Measurements from ENCODE around the gene PRIMA1.

The PRIMA1 gene

DNA sequence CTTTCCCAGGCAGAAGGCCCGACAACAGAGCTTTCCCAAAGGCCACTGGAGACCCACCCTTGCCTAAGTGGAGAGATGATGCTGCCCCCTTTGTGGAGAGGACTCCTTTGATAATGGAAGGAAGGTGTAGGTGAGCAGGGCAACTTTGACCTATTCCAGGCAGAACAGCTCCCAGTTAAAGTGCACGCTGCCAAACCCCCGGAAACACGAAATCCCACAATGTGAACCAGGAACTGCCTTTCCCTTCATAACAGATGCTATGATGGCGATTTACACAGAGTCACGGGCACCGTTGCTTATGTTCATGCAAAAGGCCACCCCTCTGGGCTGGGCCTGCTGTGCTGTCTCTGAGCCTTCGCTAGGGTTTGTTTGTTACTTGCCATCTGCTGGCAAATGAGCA is 34.6 kb downstream of the PRIMA1 start:
- H3K4me3 ChIP-seq (ENCODE audit: low read length) = no peak overlapping the region
- no peak for TF ChIP-seq ZNF274 (IDR thresholded peaks at IDR 0.05; ENCODE audit: low read depth, low read length)

DNA sequence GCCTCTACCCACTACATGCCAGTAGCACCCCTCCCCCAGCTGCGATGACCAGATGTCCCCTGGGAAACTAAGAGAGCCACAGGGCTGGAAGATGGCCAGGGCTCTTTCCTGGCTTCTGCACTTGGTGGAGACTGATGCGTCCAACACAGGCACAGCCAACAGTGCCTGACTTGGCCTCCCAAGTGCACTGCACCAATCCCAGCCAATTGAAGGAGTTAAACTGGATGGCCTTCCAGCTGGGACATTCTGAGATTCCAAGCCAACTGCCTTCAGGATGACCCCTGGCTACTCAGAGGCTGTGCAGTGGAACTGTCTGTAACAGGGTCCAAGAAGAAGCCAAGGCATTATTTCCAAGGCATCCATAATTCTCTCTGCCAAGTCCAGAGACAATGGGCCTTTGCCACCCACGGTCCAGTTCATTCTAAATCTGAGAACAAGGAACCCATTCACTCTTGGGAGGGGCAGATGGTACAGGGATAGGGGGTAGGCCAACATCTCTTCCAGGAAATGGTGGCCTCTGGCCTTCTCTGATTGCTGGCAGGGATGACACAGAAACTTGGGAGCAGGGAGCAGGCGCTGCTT is 35.2 kb downstream of the PRIMA1 start:
- no peak for TF ChIP-seq ZNF274 (IDR thresholded peaks at IDR 0.05; ENCODE audit: low read depth, low read length)

GRCh38 chr14:93751946-93752655 is 36.2 kb downstream of the PRIMA1 start:
- H3K4me3 ChIP-seq (ENCODE audit: low read length) = no peak overlapping the region
- TF ChIP-seq ZNF274 (IDR thresholded peaks at IDR 0.05; ENCODE audit: low read depth, low read length) = no peak

More for the DNA sequence above, 35.2 kb downstream of the PRIMA1 start:
- H3K4me3 ChIP-seq (ENCODE audit: low read length) = no peak overlapping the region

- no peak for TF ChIP-seq ZNF274 (IDR thresholded peaks at IDR 0.05; ENCODE audit: low read depth, low read length)
- no peak overlapping the region for H3K4me3 ChIP-seq (ENCODE audit: low read length)
Observed at GRCh38 chr14:93749076-93749420, 39.2 kb downstream of the PRIMA1 start.

GRCh38 chr14:93748208-93749075 is 39.8 kb downstream of the PRIMA1 start:
- no peak overlapping the region for H3K4me3 ChIP-seq (ENCODE audit: low read length)
- no peak for TF ChIP-seq ZNF274 (IDR thresholded peaks at IDR 0.05; ENCODE audit: low read depth, low read length)

DNA sequence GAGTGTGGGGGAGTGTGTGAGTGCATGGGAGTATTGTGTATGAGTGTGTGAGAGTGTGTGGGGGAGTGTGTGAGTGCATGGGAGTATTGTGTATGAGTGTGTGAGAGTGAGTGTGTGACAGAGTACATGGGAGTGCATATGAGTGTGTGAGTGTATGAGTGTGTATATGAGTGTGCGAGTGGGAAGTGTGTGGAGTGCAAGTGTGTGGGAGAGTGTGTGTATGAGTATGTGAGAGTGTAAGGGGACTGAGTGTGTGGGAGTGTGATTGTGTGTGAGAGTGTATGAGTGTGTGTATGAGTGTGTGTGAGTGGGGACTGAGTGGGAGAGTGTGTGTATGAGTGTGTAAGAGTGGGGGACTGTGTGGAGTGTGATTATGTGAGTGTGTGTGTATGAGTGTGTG is 40.7 kb downstream of the PRIMA1 start:
- no peak for TF ChIP-seq ZNF274 (IDR thresholded peaks at IDR 0.05; ENCODE audit: low read depth, low read length)

GRCh38 chr14:93747102-93747501 is 41.2 kb downstream of the PRIMA1 start:
- H3K4me3 ChIP-seq (ENCODE audit: low read length) = no peak overlapping the region

More for the DNA sequence above, 40.7 kb downstream of the PRIMA1 start:
- no peak overlapping the region for H3K4me3 ChIP-seq (ENCODE audit: low read length)

GRCh38 chr14:93745603-93746273 is 42.5 kb downstream of the PRIMA1 start:
- no peak for TF ChIP-seq ZNF274 (IDR thresholded peaks at IDR 0.05; ENCODE audit: low read depth, low read length)
- no peak overlapping the region for H3K4me3 ChIP-seq (ENCODE audit: low read length)

More at GRCh38 chr14:93747102-93747501, 41.2 kb downstream of the PRIMA1 start:
- no peak for TF ChIP-seq ZNF274 (IDR thresholded peaks at IDR 0.05; ENCODE audit: low read depth, low read length)

DNA sequence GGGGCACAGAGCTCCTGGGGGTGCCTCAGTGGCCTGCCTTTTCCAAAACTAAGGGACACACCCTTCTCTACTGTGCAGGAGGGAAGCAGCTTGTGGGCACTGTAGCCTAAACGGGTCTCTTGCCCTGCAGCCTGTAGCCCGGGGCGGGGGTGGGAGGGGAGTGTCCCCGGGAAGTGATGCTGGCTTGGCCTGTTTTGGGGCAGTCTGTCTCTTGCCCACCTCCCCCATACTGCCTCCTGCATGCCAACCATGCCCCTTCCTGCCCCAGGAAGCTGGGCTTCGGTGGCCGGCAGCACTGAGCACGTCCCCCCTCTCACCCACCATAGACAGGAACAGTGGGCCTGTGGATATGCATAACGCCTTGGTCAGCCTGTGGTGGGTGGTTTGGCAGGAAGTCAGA is 43.4 kb downstream of the PRIMA1 start:
- TF ChIP-seq ZNF274 (IDR thresholded peaks at IDR 0.05; ENCODE audit: low read depth, low read length) = no peak
- no peak overlapping the region for H3K4me3 ChIP-seq (ENCODE audit: low read length)

DNA sequence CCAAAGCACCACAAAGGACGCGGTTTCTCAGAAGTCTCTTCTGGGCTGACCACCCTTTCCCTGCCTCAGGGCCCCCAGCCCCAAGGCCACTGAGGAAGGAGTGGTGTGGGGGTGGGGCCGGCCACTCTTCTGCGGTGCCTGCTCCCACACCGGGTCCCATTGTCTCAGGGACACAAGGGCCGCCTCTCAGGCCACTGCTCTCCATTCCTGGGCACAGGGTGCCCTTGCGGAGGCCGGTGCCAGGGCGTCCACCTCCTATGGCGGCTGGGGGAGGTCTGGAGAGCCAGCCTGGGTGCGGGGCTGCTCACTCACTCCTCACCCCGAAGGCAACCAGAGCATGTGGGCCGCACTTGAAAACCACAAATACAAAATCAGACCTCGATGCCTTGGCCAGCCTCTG is 44.1 kb downstream of the PRIMA1 start:
- TF ChIP-seq ZNF274 (IDR thresholded peaks at IDR 0.05; ENCODE audit: low read depth, low read length) = no peak
- H3K4me3 ChIP-seq (ENCODE audit: low read length) = no peak overlapping the region

DNA sequence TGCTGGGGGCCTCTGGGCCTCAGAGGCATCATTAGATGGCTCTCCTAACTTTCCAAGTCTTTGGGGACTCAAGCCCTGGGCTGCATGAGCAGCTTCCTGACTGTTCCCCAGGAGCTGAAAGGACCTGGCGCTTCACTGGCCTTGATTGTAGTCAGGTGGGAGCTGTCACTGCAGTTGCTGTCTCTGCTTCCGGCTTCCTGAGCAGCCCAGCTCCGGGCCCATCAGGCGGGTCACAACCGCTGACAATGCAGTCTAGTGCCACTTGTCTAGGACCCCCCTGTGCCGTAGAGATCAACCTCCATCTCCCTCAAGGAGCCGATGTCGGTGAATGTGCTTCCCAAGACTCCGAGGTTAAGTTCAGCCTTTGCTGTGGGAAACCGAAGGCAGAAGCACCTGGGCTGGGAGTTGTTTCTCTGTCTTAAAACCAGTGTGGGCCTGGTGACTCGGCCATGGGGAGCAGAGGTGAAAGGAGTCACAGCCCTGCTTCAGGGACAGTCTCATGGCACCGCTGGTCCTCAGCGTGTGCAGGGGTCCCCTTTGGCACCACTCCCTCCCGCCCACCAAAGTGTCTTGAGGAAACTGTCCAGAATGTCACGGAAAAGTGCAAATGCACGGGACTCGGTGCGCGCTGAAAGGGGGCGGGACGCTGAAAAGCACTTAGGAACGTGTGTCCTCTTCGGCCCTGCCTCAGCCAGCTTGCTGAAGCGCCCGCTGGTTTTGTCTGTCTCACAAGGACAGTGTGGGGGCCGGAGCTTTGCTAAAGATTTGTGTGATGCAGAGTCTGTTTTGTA is 44.8 kb downstream of the PRIMA1 start:
- TF ChIP-seq ZNF274 (IDR thresholded peaks at IDR 0.05; ENCODE audit: low read depth, low read length) = no peak
- no peak overlapping the region for H3K4me3 ChIP-seq (ENCODE audit: low read length)

DNA sequence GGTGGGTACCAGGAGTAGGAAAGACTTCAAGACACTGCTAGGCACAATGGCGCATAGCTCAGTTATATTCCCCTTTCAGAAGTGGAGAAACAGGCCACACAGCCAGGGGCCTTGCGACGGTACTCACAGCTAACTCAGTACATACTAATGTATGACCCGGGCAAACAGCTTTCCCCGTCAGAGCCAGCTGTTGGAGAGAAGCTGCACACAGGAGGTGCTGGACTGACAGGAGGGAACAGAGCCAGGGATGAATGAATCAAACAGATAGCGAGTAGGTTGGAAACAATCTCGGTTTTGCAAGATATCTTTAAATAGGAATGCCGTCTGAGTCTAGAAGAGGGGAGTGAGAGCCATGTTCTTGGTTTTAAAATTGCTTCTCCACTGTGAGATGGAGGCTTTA is 45.5 kb downstream of the PRIMA1 start:
- no peak for TF ChIP-seq ZNF274 (IDR thresholded peaks at IDR 0.05; ENCODE audit: low read depth, low read length)
- no peak overlapping the region for H3K4me3 ChIP-seq (ENCODE audit: low read length)

- TF ChIP-seq ZNF274 (IDR thresholded peaks at IDR 0.05; ENCODE audit: low read depth, low read length) = no peak
Observed at GRCh38 chr14:93741556-93742230, 46.6 kb downstream of the PRIMA1 start.

More at GRCh38 chr14:93741556-93742230, 46.6 kb downstream of the PRIMA1 start:
- no peak overlapping the region for H3K4me3 ChIP-seq (ENCODE audit: low read length)
